Upper lobe of left lung (tissue), 4 donors: ENCODE measurements around the gene KCNQ1OT1.

Source experiments
- POLR2A ChIP-seq, 4 donors: fragments of 450-650 bp; IDR thresholded peaks; one replicate each; pipeline ENCODE4 v1.5.1; 2016 to 2017; ENCODE audit warnings: antibody characterized with exemption in 4 of 4, mild to moderate bottlenecking in 2 of 4
- POLR2AphosphoS5 ChIP-seq, 2 donors: sonication (generic); formaldehyde crosslinking; IDR thresholded peaks; one replicate each; pipeline ENCODE4 v1.5.1; 2017; ENCODE audit warnings: antibody characterized with exemption in 2 of 2
- TF ChIP-seq, protein P1 (sequence below), 6 experiments: fragments of 450-650 bp in 4 of 6; fragments of 200-600 bp in 2 of 6; sonication (generic) in 2 of 6; IDR thresholded peaks; one replicate each; pipeline ENCODE4 v1.5.1; 2016 to 2019; ENCODE audit warnings: antibody characterized with exemption in 6 of 6

GRCh38 chr11:2741006-2741376, 41.2 kb upstream of the KCNQ1OT1 start:
- TF ChIP-seq POLR2A (IDR thresholded peaks at IDR 0.05), result no peak
- no peak for TF ChIP-seq POLR2AphosphoS5 (IDR thresholded peaks at IDR 0.05)
- TF ChIP-seq, protein P1, sequence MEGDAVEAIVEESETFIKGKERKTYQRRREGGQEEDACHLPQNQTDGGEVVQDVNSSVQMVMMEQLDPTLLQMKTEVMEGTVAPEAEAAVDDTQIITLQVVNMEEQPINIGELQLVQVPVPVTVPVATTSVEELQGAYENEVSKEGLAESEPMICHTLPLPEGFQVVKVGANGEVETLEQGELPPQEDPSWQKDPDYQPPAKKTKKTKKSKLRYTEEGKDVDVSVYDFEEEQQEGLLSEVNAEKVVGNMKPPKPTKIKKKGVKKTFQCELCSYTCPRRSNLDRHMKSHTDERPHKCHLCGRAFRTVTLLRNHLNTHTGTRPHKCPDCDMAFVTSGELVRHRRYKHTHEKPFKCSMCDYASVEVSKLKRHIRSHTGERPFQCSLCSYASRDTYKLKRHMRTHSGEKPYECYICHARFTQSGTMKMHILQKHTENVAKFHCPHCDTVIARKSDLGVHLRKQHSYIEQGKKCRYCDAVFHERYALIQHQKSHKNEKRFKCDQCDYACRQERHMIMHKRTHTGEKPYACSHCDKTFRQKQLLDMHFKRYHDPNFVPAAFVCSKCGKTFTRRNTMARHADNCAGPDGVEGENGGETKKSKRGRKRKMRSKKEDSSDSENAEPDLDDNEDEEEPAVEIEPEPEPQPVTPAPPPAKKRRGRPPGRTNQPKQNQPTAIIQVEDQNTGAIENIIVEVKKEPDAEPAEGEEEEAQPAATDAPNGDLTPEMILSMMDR (IDR thresholded peaks at IDR 0.05), result no peak
